ENCODE results near the gene PPEF1. TPM values are rescaled to one million over a fixed set of nuclear protein-coding genes. Genes with fewer than 3 reads are reported as not detected.
A peak's percentile ranks its signal among the peaks of the same experiment; 100 is the strongest.

Gene PPEF1
- total and polyA plus RNA-seq, 9 of the 15 experiments (the other 6 are each of a cell fraction or from before 2014, with no cell fraction given), result not detected

- TF ChIP-seq SAFB2 (IDR thresholded peaks at IDR 0.05; ENCODE audit: borderline replicate concordance, low read depth, low read length, severe bottlenecking) (no peak), ZZZ3 (IDR thresholded peaks at IDR 0.05) (no peak), THRA (IDR thresholded peaks at IDR 0.05) (no peak), ZNF77 (CRISPR knock-in tag; IDR thresholded peaks at IDR 0.05) (no peak), AFF4 (CRISPR knock-in tag; IDR thresholded peaks at IDR 0.05) (no peak), ZNF12 (CRISPR knock-in tag; IDR thresholded peaks at IDR 0.05) (no peak), FOXM1 (IDR thresholded peaks at IDR 0.05; ENCODE audit: low read depth) (no peak), FOXM1 (CRISPR knock-in tag; IDR thresholded peaks at IDR 0.05; ENCODE audit: low read depth) (no peak), BRF1 (IDR thresholded peaks at IDR 0.05; ENCODE audit: borderline replicate concordance, extremely low read depth, insufficient read length) (peak; percentile 30), ZFP30 (CRISPR knock-in tag; IDR thresholded peaks at IDR 0.05; ENCODE audit: borderline replicate concordance) (no peak), HMGN3 (IDR thresholded peaks at IDR 0.05; ENCODE audit: borderline replicate concordance, extremely low read depth, insufficient read length, low read depth, low read length) (peak; percentile 30), EHMT2 (IDR thresholded peaks at IDR 0.05) (no peak), SMARCA5 (IDR thresholded peaks at IDR 0.05) (no peak), ZBTB7A (IDR thresholded peaks at IDR 0.05; ENCODE audit: borderline replicate concordance, control insufficient read depth, low read depth, low read length) (no peak), CEBPB (tag; IDR thresholded peaks at IDR 0.05) (no peak), FOXO4 (CRISPR knock-in tag; IDR thresholded peaks at IDR 0.05) (no peak), ZNF140 (CRISPR knock-in tag; IDR thresholded peaks at IDR 0.05) (no peak), BRF2 (IDR thresholded peaks at IDR 0.05; ENCODE audit: borderline replicate concordance, insufficient read depth, insufficient read length) (no peak), ZNF175 (CRISPR knock-in tag; IDR thresholded peaks at IDR 0.05; ENCODE audit: low read depth) (peak; percentile 88), SMAD3 (CRISPR knock-in tag; conservative IDR thresholded peaks at IDR 0.05) (no peak)
These were observed 32.4 kb upstream of the PPEF1 start (continued) for GRCh38 chrX:18674788-18675735.
